NCI-H526 (cell line): ENCODE data around the gene POU4F1.
A peak's percentile ranks its signal among the peaks of the same experiment; 100 is the strongest.

Experiments
- DNase-seq, 2 experiments: peaks; one replicate each; lab custom pipeline; 2025; lab: John Stamatoyannopoulos, UW

Gene POU4F1

DNA sequence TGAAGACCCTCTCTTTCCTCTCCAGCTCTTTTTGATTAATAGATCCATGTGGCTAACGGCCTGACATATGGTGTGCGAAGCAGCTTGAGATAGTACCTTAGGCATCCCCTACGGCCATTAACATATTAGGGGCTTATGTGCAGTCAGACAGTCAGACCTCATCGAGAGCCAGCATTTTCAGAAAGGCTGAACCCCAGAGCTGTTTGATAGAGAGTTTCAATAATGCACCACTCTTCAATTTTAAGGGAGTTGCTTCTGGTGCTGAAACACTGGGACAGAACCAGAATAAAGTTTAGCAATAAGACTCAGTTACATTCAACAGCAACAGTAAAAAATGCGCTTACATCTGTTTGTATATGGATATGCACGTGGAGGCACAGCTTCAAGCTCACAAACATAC lies 10.8 kb downstream of the POU4F1 start:
- DNase-seq, result no peak

GRCh38 chr13:78589206-78589605 lies 14.1 kb downstream of the POU4F1 start:
- no peak for DNase-seq

DNA sequence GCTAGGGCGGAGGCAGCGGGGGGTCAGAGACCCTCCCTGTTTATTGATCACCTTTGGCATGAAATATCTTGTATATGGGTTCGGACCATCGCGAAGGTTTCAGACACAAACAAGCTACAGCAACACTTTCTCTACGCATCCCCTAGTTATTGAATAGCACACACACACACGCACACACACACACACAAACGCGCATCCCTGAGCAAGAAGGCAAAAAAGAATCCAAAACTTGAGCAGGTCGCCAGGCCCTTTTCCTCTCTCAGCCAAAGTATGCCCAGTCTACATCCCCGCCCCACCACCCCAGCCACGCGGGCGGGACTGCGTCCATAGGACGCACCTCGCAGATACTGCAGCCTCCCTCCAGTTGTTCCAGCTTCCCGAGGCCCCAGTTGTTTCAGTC lies 16.0 kb downstream of the POU4F1 start:
- no peak for DNase-seq

DNA sequence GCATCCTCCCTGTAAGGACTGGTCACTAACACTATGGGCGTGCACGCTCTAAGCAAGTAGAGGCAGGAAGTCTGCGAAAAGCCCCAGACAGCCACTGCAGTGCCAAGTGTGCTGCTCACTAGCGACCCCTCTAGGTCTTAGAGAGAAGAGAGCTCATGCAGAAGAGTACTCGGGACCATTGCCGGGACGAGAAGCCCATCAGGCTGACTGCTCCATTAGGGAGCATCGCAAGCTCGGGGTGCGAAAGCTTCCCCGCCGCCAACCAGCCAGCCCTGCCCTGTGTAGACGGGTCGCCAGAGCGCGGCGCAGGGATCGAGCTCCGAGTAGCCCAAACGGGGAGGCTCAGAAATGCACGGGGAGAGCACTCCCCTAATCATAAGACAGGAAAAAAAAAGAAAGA lies 16.6 kb downstream of the POU4F1 start:
- peak in 1 of 2 experiments; percentile 65 for DNase-seq

GRCh38 chr13:78576261-78576660 lies 27.1 kb downstream of the POU4F1 start:
- no peak for DNase-seq

DNA sequence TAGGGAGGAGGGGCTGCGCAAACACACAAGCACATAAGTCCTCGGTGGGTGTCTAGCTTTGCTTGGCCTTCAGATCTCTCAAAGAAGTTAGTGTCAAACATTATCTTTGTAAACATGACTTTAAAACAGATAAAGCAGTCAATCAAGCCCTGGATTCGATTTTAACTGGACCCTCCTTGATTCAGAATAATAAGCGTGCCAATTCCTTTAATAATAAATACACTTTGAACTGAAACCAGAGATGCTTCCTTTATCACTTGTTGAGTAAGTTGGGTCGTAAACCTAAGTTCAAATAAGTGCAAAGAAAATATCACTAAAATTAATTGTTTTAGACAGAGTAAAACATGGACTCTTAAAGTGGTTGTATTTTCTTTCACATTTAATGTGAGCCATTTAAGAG lies 30.9 kb downstream of the POU4F1 start:
- DNase-seq, result no peak

- no peak for DNase-seq
Observed at GRCh38 chr13:78569029-78569428, 34.3 kb downstream of the POU4F1 start.

DNA sequence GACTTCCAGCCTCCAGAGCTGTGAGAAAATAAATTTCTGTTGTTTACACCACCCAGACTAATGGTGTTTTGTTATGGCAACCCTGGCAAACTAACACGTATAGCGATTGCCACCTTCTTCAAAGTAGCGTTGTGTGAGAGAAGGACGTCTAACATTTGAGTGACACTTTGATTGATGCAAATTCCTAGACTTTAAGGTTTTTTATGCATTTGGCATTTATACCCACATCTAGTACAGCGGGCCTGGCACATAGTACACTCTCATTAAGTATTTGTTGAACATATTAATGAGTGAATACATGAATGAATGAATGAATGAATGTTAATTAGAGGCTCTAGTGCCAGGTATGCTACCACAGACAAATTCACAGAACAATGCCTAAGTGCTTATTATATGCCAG lies 36.7 kb downstream of the POU4F1 start:
- no peak for DNase-seq

GRCh38 chr13:78562237-78562889 lies 41.0 kb downstream of the POU4F1 start:
- DNase-seq, result no peak
